Prostate gland (tissue), 2 donors: Measurements from ENCODE around the gene TGFBR3L. TPM values are rescaled to one million over a fixed set of nuclear protein-coding genes. Genes with fewer than 3 reads are reported as not detected.
"Not testable (repeated sequence)": the region's sequence is repeated elsewhere in the genome, so short reads cannot be mapped to it uniquely, and the experiment has no call there.

ENCODE experiments used
- DNase-seq: peaks from one replicate; pipeline ENCODE4 v3.0.0-alpha.2; 2019; ENCODE audit warnings: low spot score
- H3K27ac ChIP-seq, 2 donors: fragments of 200-600 bp; sonication (generic); 2 replicates each; pipeline ENCODE4 v1.5.1; 2017 to 2019
- H3K27me3 ChIP-seq: fragments of 200-600 bp; sonication (generic); replicated peaks from 2 replicates; pipeline ENCODE4 v1.5.1; 2019; ENCODE audit not compliant: insufficient read depth
- H3K36me3 ChIP-seq, 2 donors: fragments of 200-600 bp; sonication (generic); 1 replicate in 1 of 2; 2 replicates in 1 of 2; pipeline versions ENCODE4 v1.5.1 to v1.8.1; 2017 to 2019
- H3K4me1 ChIP-seq: fragments of 200-600 bp; sonication (generic); replicated peaks from 2 replicates; pipeline ENCODE4 v1.5.1; 2019
- H3K4me3 ChIP-seq, 2 donors: fragments of 200-600 bp; sonication (generic); 2 replicates each; pipeline ENCODE4 v1.5.1; 2017 to 2019
- H3K9me3 ChIP-seq: fragments of 200-600 bp; sonication (generic); 2 replicates; pipeline ENCODE4 v1.5.1; 2017
- CTCF ChIP-seq, 4 experiments: fragments of 200-600 bp in 2 of 4; fragments of 450-650 bp in 2 of 4; sonication (generic) in 2 of 4; IDR thresholded peaks; 1 replicate in 3 of 4; 2 replicates in 1 of 4; pipeline ENCODE4 v1.5.1; 2016 to 2019; ENCODE audit warnings: antibody characterized with exemption in 4 of 4, mild to moderate bottlenecking in 2 of 4, moderate library complexity in 2 of 4
- POLR2A ChIP-seq: fragments of 450-650 bp; IDR thresholded peaks from one replicate; pipeline ENCODE4 v1.6.1; 2016; ENCODE audit warnings: antibody characterized with exemption, mild to moderate bottlenecking
- POLR2AphosphoS5 ChIP-seq: sonication (generic); formaldehyde crosslinking; IDR thresholded peaks from one replicate; pipeline ENCODE4 v1.6.1; 2017; ENCODE audit warnings: antibody characterized with exemption
- WGBS: methylation state at CpG from one replicate; pipeline ENCODE4 v1.1.5; 2018; 5-methylcytosine and 5-hydroxymethylcytosine counted together
- intact Hi-C: fragments of 100-400 bp; cut with DNase I; formaldehyde crosslinking; loops from one replicate; pipeline ENCODE4 v1.14.2; 2022
- total RNA-seq, 2 donors: library from RNA; depleted of rRNA; stranded (reverse); fragments of >200 nt; gene quantifications; one replicate each; pipeline ENCODE4 v1.1.0, GENCODE V29; 2016

Gene TGFBR3L
- total RNA-seq, 2 donors from 2014 or later, result 3.2 TPM; not detected in 1

- Histone ChIP-seq H3K9me3 (no peaks in the 10 kb centered on the region), H3K4me1 (no peaks in the 10 kb centered on the region), H3K27me3 (no peaks in the 10 kb centered on the region), H3K36me3 (no peaks in the 10 kb centered on the region), H3K4me3 (peak within 1 kb of the TSS; percentile 32 to 49), H3K27ac (peak within 1 kb of the TSS in 1 of 2 donors; percentile 21)
- peak; percentile 46 for DNase-seq
- intact Hi-C loops, result no loop called here
- TF ChIP-seq POLR2AphosphoS5, result no peak
- TF ChIP-seq POLR2A, result peak; percentile 67
- TF ChIP-seq CTCF (IDR thresholded peaks at IDR 0.05), result peak in 1 of 4 experiments; percentile 14
- WGBS, result 10% methylated on average over 53 of the region's 53 CpGs
Observed at GRCh38 chr19:7888145-7888825, 26.3 kb upstream of the TGFBR3L start, which contains the start of gene LRRC8E. Gene LRRC8E (plus strand): TSS chr19:7888510. CDS start chr19:7895604, 7,094 bp downstream.

GRCh38 chr19:7888826-7889217 lies 25.8 kb upstream of the TGFBR3L start:
- peak overlapping the region; percentile 32 to 49 for H3K4me3 ChIP-seq
- no peaks in the 10 kb centered on the region for H3K36me3 ChIP-seq
- peak overlapping the region in 1 of 2 donors; percentile 21 for H3K27ac ChIP-seq
- H3K9me3 ChIP-seq, result no peaks in the 10 kb centered on the region
- intact Hi-C loops, result no loop called here
- DNase-seq, result no peak
- WGBS, result 73% methylated on average over 8 of the region's 8 CpGs
- H3K4me1 ChIP-seq, result no peaks in the 10 kb centered on the region
- TF ChIP-seq CTCF (IDR thresholded peaks at IDR 0.05) (no peak), POLR2A (no peak), POLR2AphosphoS5 (no peak)
- H3K27me3 ChIP-seq, result no peaks in the 10 kb centered on the region

GRCh38 chr19:7893362-7894101 lies 21.1 kb upstream of the TGFBR3L start:
- H3K4me1 ChIP-seq, result peaks cover 10% of the 10 kb centered on the region
- H3K27me3 ChIP-seq, intact Hi-C loops, H3K36me3 ChIP-seq, H3K4me3 ChIP-seq, H3K27ac ChIP-seq, H3K9me3 ChIP-seq, DNase-seq: not testable (repeated sequence)
- whole genome bisulfite sequencing, result 82% methylated on average over 18 of the region's 18 CpGs

- WGBS, result 28% methylated on average over 18 of the region's 18 CpGs
- intact Hi-C loops, result no loop called here
- no peaks in the 10 kb centered on the region for H3K36me3 ChIP-seq
- TF ChIP-seq CTCF (IDR thresholded peaks at IDR 0.05) (peak in 2 of 4 experiments; percentile 20 to 21), POLR2A (no peak), POLR2AphosphoS5 (no peak)
- H3K27ac ChIP-seq, result peak overlapping the region; percentile 42 to 56
- no peaks in the 10 kb centered on the region for H3K27me3 ChIP-seq
- H3K9me3 ChIP-seq, result no peaks in the 10 kb centered on the region
- DNase-seq, result peak; percentile 60
- H3K4me1 ChIP-seq, result peaks cover 10% of the 10 kb centered on the region
- no peak overlapping the region for H3K4me3 ChIP-seq
Observed at GRCh38 chr19:7894612-7895309, 19.9 kb upstream of the TGFBR3L start.

DNA sequence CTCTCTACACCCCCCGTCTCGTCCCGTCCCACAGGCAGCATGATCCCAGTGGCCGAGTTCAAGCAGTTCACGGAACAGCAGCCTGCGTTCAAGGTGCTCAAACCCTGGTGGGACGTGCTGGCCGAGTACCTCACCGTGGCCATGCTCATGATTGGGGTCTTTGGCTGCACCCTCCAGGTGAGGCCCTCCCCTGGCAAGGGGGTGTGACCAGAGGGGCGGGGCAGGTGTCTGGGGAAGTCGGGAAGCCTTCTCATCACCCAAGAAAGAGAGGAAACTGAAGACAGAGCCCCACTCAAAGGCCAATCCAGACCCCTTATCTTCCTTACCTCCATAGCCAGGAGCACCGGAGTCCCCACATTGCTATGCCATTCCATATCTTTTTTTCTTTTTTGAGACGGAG lies 19.1 kb upstream of the TGFBR3L start:
- Histone ChIP-seq H3K27ac (peak overlapping the region in 1 of 2 donors; percentile 42), H3K4me3 (no peak overlapping the region), H3K27me3 (no peaks in the 10 kb centered on the region), H3K4me1 (peaks cover 10% of the 10 kb centered on the region), H3K36me3 (no peaks in the 10 kb centered on the region), H3K9me3 (no peaks in the 10 kb centered on the region)
- intact Hi-C loops, result no loop called here
- no peak for TF ChIP-seq POLR2AphosphoS5
- no peak for TF ChIP-seq CTCF (IDR thresholded peaks at IDR 0.05)
- TF ChIP-seq POLR2A, result no peak
- no peak for DNase-seq
- 84% methylated on average over 13 of the region's 13 CpGs for WGBS
